Stimulated activated naive CD8-positive, alpha-beta T cell treated with anti-CD3 and anti-CD28 coated beads, Interleukin-15, Interleukin-2, amounts not matched to agents 100 ng/mL and 50 ng/mL, for 24 hours (primary cell): ENCODE measurements around the gene STAMBPL1.
"Not testable (repeated sequence)": the region's sequence is repeated elsewhere in the genome, so short reads cannot be mapped to it uniquely, and the experiment has no call there.

Experiments
- H3K27ac Mint-ChIP-seq: one replicate; pipeline ENCODE4 v1.8.0; 2021; ENCODE audit warnings: mild to moderate bottlenecking, mixed read lengths
- H3K27me3 Mint-ChIP-seq: one replicate; pipeline ENCODE4 v1.8.0; 2021; ENCODE audit warnings: mixed read lengths
- H3K36me3 Mint-ChIP-seq: one replicate; pipeline ENCODE4 v1.8.0; 2021; ENCODE audit warnings: low read depth, mixed read lengths
- H3K4me1 Mint-ChIP-seq: one replicate; pipeline ENCODE4 v1.8.0; 2021; ENCODE audit warnings: low read depth, mixed read lengths
- H3K4me3 Mint-ChIP-seq: one replicate; pipeline ENCODE4 v1.8.0; 2021; ENCODE audit warnings: mild to moderate bottlenecking, mixed read lengths
- H3K9me3 Mint-ChIP-seq: one replicate; pipeline ENCODE4 v1.8.0; 2021; ENCODE audit warnings: mixed read lengths

STAMBPL1 gene

DNA sequence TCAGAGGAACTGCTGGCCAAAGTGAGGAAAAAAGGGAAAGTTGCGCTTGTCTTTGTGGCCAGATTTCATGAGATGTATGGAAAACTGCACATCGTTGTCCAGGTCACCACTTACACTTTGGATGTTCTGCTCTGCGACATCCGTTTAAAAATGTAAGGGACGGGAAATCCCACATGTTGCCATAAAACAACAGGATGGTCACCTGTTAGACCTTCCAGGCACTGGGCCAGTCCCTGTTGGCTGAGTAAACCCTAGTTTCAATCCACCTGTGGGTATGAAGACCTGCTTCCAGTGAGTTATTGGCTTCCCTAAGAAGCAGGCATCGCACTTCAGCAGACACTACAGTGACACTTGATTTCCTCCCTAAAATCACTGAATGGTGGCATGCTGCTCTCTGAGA lies 2.7 kb upstream of the STAMBPL1 start:
- Mint-ChIP-seq H3K4me3 (no peak overlapping the region), H3K27ac (no peak overlapping the region), H3K36me3 (peaks cover 9% of the 10 kb centered on the region), H3K27me3 (peaks cover 4% of the 10 kb centered on the region), H3K9me3 (no peaks in the 10 kb centered on the region), H3K4me1 (peaks cover 33% of the 10 kb centered on the region)

GRCh38 chr10:88880282-88881076 lies 434 bp downstream of the STAMBPL1 start:
- peak overlapping the region; percentile 96 for H3K27ac Mint-ChIP-seq
- H3K36me3 Mint-ChIP-seq: peaks cover 28% of the 10 kb centered on the region
- peaks cover 65% of the 10 kb centered on the region for H3K4me1 Mint-ChIP-seq
- no peaks in the 10 kb centered on the region for H3K9me3 Mint-ChIP-seq
- H3K27me3 Mint-ChIP-seq: no peaks in the 10 kb centered on the region
- peak overlapping the region; percentile 98 for H3K4me3 Mint-ChIP-seq

GRCh38 chr10:88881320-88881719 lies 1.3 kb downstream of the STAMBPL1 start:
- Mint-ChIP-seq H3K4me1 (peaks cover 73% of the 10 kb centered on the region), H3K9me3 (no peaks in the 10 kb centered on the region), H3K36me3 (peaks cover 28% of the 10 kb centered on the region)

DNA sequence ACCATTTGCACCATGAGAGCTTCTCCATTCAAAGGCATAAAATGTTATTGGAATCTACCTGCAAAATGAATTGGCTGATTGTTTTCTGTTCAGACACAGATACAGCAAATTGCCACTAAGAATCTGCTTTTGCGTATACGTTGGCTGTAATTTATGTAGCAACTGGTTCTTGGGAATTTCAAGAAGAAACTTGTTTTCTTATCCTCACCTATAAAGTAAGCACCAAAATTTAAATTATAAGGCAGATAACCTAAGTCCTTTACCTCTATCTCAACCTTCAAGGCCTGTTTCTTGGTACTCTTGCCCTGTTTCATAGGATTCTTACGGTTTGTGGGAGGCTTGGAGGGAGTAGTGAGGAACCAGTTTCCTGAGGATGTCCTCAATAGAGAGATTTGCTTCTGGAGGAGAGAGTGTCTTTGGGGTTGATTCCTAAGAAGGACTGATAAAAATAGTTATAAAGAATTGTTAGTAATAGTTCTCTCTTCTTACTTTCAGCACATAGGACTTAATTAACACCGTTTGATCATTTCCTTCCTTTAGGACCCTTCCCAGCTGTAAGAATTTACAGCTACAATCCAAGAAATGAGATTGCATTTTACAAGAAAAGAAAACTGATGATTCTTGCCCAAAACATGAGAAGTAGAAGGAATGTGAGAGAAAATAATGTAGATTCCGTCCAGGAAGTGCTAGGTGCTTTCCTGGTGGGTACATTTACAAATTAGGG lies 2.0 kb downstream of the STAMBPL1 start:
- H3K27me3 Mint-ChIP-seq: no peaks in the 10 kb centered on the region
- no peaks in the 10 kb centered on the region for H3K9me3 Mint-ChIP-seq
- H3K36me3 Mint-ChIP-seq: peaks cover 28% of the 10 kb centered on the region
- peak overlapping the region; percentile 98 for H3K4me3 Mint-ChIP-seq
- peak overlapping the region; percentile 96 for H3K27ac Mint-ChIP-seq
- H3K4me1 Mint-ChIP-seq: peaks cover 81% of the 10 kb centered on the region

More at GRCh38 chr10:88881320-88881719, 1.3 kb downstream of the STAMBPL1 start:
- Mint-ChIP-seq H3K27ac (peak overlapping the region; percentile 96), H3K27me3 (no peaks in the 10 kb centered on the region), H3K4me3 (peak overlapping the region; percentile 98)

- peaks cover 28% of the 10 kb centered on the region for H3K36me3 Mint-ChIP-seq
- peaks cover 84% of the 10 kb centered on the region for H3K4me1 Mint-ChIP-seq
- peak overlapping the region; percentile 96 for H3K27ac Mint-ChIP-seq
- H3K9me3 Mint-ChIP-seq, H3K27me3 Mint-ChIP-seq: not testable (repeated sequence)
- peak overlapping the region; percentile 98 for H3K4me3 Mint-ChIP-seq
Observed at GRCh38 chr10:88882646-88883447, 2.8 kb downstream of the STAMBPL1 start.

- Mint-ChIP-seq H3K4me3 (peak overlapping the region; percentile 76), H3K27me3 (no peaks in the 10 kb centered on the region), H3K27ac (peak overlapping the region; percentile 96), H3K4me1 (peaks cover 84% of the 10 kb centered on the region), H3K9me3 (no peaks in the 10 kb centered on the region), H3K36me3 (peaks cover 28% of the 10 kb centered on the region)
Observed at GRCh38 chr10:88883448-88883809, 3.4 kb downstream of the STAMBPL1 start.

GRCh38 chr10:88886557-88886956 lies 6.5 kb downstream of the STAMBPL1 start:
- Mint-ChIP-seq H3K4me3 (no peak overlapping the region), H3K4me1 (peaks cover 91% of the 10 kb centered on the region)

DNA sequence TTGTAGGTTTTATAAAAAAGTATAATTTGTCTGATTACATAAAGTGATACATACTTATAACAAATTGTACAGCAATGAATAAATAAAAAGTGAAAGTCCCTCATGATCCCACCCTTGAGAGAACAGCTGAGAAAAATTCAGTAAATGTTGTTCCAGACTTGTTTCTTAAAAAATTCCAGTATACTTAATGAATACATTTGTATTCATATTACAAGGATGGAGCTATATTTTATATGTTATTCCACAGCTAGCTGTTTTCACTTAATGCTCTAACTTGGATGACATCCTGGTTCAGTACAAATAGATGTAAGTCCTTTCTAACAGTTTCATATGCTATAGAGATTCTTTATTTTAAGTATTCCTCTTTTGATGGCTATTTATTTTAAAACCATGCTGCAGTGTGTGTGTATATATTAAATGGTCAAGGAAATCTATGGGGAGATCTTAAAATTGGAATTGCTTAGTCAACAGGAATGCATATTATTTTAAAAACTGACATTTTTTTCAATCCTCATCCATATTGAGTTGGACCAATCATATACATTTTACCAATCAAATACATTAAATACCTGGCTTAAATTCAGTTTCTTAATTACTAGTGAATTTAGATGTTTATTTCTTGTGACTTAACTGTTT lies 8.9 kb downstream of the STAMBPL1 start:
- H3K36me3 Mint-ChIP-seq: peaks cover 10% of the 10 kb centered on the region
- no peak overlapping the region for H3K27ac Mint-ChIP-seq
- H3K9me3 Mint-ChIP-seq: no peaks in the 10 kb centered on the region
- no peaks in the 10 kb centered on the region for H3K27me3 Mint-ChIP-seq
- no peak overlapping the region for H3K4me3 Mint-ChIP-seq
- peaks cover 81% of the 10 kb centered on the region for H3K4me1 Mint-ChIP-seq

More at GRCh38 chr10:88886557-88886956, 6.5 kb downstream of the STAMBPL1 start:
- Mint-ChIP-seq H3K36me3 (peaks cover 24% of the 10 kb centered on the region), H3K9me3 (no peaks in the 10 kb centered on the region), H3K27me3 (no peaks in the 10 kb centered on the region), H3K27ac (no peak overlapping the region)

DNA sequence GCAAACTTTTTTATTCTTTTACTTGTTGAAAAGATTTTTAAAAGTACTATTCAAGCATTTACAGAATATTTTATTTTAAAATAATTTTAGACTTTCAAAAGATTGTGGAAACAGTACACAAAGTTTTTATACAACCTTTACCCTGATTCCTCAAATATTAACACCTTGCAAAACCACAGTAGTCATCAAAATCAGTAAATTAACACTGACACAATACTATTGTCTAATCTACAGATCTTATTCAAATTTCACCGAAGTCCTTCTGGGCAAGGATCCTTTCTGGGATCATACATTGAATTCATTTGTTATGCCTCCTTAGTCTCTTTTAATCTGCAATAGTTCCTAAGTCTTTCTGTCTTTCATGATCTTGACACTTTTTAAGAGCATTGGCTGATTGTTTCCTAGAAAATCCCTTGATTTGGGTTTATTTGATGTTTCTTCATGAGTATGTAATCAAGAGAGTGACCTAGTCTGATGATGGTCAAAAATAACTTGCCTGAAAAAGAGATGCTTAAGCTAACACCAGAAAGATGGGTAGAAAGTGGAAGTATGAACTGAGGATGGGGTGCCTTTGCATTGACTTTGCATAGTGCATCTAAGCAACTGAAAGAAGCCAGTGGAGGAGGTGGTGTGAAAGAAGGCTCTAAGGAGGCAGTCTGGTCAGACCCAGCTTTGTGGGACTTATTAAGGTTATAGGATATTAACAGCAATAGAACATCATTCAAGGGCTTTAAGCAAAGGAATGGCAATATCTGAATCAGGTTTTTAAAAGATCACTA lies 9.7 kb downstream of the STAMBPL1 start:
- Mint-ChIP-seq H3K4me1 (peaks cover 80% of the 10 kb centered on the region), H3K27ac (no peak overlapping the region), H3K4me3 (no peak overlapping the region), H3K36me3 (peaks cover 16% of the 10 kb centered on the region), H3K9me3 (no peaks in the 10 kb centered on the region), H3K27me3 (no peaks in the 10 kb centered on the region)

DNA sequence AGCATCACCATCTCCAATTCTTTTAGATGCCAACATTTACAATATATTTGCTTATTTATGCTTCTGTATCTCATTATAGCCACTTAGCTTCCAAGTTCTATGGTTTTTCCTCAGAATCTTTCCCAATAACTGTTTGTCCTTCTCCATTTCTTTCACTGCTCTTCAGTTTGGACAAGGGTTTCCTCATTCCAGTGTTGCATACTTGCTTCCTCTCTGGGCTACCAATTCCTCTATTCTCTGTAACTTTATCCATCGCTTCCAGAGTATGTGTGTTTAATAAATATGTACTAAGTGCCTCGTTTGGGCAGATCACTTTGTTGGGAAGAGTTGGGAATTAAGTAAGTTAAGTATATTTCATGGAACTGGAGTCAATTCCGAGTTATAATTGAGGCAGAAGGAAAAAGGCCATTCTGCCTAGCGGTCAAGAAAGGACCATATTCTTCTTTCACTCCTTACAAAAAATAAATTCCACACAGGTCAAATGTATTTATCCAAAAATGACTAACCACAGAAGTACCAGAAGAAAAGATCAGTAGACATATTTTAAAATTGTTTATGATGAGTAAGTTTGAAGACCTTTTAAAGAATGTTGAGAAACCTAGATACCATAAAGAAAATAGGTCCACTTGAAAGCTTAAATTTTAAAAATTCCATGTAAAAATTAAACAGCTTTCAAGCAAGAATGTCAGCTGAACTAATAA lies 10.8 kb downstream of the STAMBPL1 start:
- H3K27me3 Mint-ChIP-seq: no peaks in the 10 kb centered on the region
- peaks cover 77% of the 10 kb centered on the region for H3K4me1 Mint-ChIP-seq
- H3K27ac Mint-ChIP-seq: no peak overlapping the region
- peaks cover 18% of the 10 kb centered on the region for H3K36me3 Mint-ChIP-seq
- H3K9me3 Mint-ChIP-seq: no peaks in the 10 kb centered on the region
- H3K4me3 Mint-ChIP-seq: no peak overlapping the region

- no peak overlapping the region for H3K27ac Mint-ChIP-seq
- H3K36me3 Mint-ChIP-seq: peaks cover 23% of the 10 kb centered on the region
- peaks cover 79% of the 10 kb centered on the region for H3K4me1 Mint-ChIP-seq
- H3K4me3 Mint-ChIP-seq: no peak overlapping the region
- H3K9me3 Mint-ChIP-seq: no peaks in the 10 kb centered on the region
- no peaks in the 10 kb centered on the region for H3K27me3 Mint-ChIP-seq
Observed at GRCh38 chr10:88892222-88892967, 12.3 kb downstream of the STAMBPL1 start.

GRCh38 chr10:88893611-88894010 lies 13.6 kb downstream of the STAMBPL1 start:
- Mint-ChIP-seq H3K4me1 (peaks cover 82% of the 10 kb centered on the region), H3K9me3 (no peaks in the 10 kb centered on the region), H3K27ac (no peak overlapping the region), H3K27me3 (no peaks in the 10 kb centered on the region), H3K4me3 (no peak overlapping the region), H3K36me3 (peaks cover 29% of the 10 kb centered on the region)

GRCh38 chr10:88895250-88895649 lies 15.2 kb downstream of the STAMBPL1 start:
- H3K4me3 Mint-ChIP-seq: no peak overlapping the region

More at GRCh38 chr10:88895250-88895649, 15.2 kb downstream of the STAMBPL1 start:
- Mint-ChIP-seq H3K9me3 (no peaks in the 10 kb centered on the region), H3K27ac (no peak overlapping the region), H3K4me1 (peaks cover 81% of the 10 kb centered on the region), H3K36me3 (peaks cover 41% of the 10 kb centered on the region), H3K27me3 (no peaks in the 10 kb centered on the region)
